Peyer's patch (tissue), 4 donors: ENCODE measurements around the gene PELI2.

ENCODE experiments used
- POLR2A ChIP-seq, 2 donors: fragments of 450-650 bp; IDR thresholded peaks; one replicate each; pipeline ENCODE4 v1.5.1; 2017; ENCODE audit warnings: antibody characterized with exemption in 2 of 2, mild to moderate bottlenecking in 2 of 2, moderate library complexity in 2 of 2
- TF ChIP-seq, protein P1 (sequence below), 6 experiments: fragments of 450-650 bp in 4 of 6; fragments of 200-600 bp in 2 of 6; sonication (generic) in 1 of 6; IDR thresholded peaks; one replicate each; pipeline ENCODE4 v1.5.1; 2017 to 2019; ENCODE audit warnings: antibody characterized with exemption in 6 of 6, mild to moderate bottlenecking in 3 of 6, moderate library complexity in 1 of 6

DNA sequence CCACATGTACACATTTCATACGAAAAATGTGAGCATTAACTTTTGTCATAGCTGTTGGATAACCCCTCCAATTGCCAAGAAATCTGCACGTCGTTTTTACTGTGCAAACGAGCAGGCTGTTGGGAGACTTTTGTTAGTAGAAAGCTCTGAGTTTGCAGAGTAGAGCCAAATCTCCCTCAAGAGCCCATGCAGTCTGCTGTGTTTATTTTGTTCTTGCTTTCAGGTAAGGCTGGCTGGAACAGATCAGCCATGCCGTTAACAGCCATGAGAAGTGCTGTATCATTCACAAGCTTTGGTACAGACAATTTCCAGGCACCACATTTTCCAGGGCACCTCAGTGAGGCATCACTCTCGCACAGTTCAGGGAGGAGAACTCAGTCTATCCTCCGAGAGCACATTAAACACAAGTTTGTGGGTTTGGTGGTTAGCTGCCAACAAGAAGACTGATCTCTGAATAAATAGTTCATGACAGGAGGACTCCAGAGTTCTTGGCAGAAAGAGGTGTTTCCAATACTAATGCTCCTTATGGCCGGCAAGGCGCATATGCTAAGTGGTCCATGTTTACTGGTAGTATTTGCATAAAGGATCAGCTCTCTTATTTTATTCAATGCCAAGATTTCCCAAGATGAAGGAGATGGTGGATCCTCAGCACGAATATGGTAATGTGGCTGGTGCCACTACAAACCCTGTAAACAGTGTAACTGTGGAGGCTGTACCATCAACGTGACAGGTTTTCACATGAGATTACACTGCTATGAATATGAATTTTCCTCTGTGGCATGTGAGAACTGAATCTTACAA, 30.3 kb upstream of the PELI2 start:
- TF ChIP-seq, protein P1, sequence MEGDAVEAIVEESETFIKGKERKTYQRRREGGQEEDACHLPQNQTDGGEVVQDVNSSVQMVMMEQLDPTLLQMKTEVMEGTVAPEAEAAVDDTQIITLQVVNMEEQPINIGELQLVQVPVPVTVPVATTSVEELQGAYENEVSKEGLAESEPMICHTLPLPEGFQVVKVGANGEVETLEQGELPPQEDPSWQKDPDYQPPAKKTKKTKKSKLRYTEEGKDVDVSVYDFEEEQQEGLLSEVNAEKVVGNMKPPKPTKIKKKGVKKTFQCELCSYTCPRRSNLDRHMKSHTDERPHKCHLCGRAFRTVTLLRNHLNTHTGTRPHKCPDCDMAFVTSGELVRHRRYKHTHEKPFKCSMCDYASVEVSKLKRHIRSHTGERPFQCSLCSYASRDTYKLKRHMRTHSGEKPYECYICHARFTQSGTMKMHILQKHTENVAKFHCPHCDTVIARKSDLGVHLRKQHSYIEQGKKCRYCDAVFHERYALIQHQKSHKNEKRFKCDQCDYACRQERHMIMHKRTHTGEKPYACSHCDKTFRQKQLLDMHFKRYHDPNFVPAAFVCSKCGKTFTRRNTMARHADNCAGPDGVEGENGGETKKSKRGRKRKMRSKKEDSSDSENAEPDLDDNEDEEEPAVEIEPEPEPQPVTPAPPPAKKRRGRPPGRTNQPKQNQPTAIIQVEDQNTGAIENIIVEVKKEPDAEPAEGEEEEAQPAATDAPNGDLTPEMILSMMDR (IDR thresholded peaks at IDR 0.05) = no peak
- no peak for TF ChIP-seq POLR2A (IDR thresholded peaks at IDR 0.05)
